ENCODE results near the gene SERPINH1. TPM values are rescaled to one million over a fixed set of nuclear protein-coding genes. Genes with fewer than 3 reads are reported as not detected.
A peak's percentile ranks its signal among the peaks of the same experiment; 100 is the strongest.

The SERPINH1 gene
- polyA plus RNA-seq, 3 donors, result 1.6 to 4.6 (median 2.1) TPM

DNA sequence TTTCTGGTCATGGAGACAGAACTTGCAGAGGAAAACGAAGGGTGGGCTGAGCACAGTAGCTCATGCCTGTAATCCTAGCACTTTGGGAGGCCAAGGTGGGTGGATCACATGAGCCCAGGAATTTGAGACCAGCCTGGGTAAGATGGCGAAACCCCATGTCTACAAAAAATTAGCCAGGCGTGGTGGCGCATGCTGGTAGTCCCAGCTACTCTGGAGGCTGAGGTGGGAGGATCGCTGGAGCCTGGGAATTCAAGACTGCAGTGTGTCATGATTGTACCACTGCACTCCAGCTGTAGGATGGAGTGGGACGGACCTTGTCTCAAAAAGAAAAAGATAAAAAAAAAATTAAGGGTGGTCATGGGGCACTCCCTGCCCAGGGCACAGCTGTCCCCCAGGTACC, 5.9 kb downstream of the SERPINH1 start:
- H3K36me3 Mint-ChIP-seq, result peaks cover 5% of the 10 kb centered on the region in 2 donors

DNA sequence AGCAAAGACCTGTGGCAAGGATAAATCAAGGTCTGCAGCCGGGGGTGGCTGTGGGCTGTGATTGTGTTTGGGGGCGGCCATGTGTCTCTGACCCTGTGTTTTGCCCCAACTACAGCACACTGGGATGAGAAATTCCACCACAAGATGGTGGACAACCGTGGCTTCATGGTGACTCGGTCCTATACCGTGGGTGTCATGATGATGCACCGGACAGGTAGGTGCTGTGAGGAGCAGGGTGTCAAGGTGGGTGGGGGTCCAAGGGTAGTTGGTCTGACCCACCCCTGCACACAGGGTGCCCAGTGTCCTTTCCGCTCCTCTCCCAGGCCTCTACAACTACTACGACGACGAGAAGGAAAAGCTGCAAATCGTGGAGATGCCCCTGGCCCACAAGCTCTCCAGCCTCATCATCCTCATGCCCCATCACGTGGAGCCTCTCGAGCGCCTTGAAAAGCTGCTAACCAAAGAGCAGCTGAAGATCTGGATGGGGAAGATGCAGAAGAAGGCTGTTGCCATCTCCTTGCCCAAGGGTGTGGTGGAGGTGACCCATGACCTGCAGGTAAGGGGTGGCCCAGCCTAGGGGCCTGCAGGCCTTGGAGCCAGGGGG, 6.7 kb downstream of the SERPINH1 start:
- no peak overlapping the region for H3K4me3 Mint-ChIP-seq
- H3K79me2 ChIP-seq (ENCODE audit: insufficient read depth, low read length), result no peaks in the 10 kb centered on the region
- H2AFZ ChIP-seq (ENCODE audit: insufficient read depth, low read depth, low read length, poor library complexity, severe bottlenecking), result no peak overlapping the region
- no peaks in the 10 kb centered on the region for H4K20me1 ChIP-seq (ENCODE audit: insufficient read depth, low read length)
- H3K4me1 ChIP-seq (ENCODE audit: control insufficient read depth in 1 of 2, insufficient read depth in 2 of 2, low read length in 2 of 2), result no peaks in the 10 kb centered on the region
- no peak overlapping the region for H3K27ac ChIP-seq (ENCODE audit: low read depth in 1 of 2, low read length in 2 of 2)
- H3K9ac ChIP-seq (ENCODE audit: insufficient read depth, low read length, poor library complexity, severe bottlenecking), result no peak overlapping the region
- H3K36me3 Mint-ChIP-seq, result peaks cover 5% of the 10 kb centered on the region in 2 donors
- TF ChIP-seq, protein P1, sequence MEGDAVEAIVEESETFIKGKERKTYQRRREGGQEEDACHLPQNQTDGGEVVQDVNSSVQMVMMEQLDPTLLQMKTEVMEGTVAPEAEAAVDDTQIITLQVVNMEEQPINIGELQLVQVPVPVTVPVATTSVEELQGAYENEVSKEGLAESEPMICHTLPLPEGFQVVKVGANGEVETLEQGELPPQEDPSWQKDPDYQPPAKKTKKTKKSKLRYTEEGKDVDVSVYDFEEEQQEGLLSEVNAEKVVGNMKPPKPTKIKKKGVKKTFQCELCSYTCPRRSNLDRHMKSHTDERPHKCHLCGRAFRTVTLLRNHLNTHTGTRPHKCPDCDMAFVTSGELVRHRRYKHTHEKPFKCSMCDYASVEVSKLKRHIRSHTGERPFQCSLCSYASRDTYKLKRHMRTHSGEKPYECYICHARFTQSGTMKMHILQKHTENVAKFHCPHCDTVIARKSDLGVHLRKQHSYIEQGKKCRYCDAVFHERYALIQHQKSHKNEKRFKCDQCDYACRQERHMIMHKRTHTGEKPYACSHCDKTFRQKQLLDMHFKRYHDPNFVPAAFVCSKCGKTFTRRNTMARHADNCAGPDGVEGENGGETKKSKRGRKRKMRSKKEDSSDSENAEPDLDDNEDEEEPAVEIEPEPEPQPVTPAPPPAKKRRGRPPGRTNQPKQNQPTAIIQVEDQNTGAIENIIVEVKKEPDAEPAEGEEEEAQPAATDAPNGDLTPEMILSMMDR (IDR thresholded peaks at IDR 0.05), result no peak
- peaks cover 0 to 3% (median 2%) of the 10 kb centered on the region in 3 donors for H3K27me3 Mint-ChIP-seq (ENCODE audit: low read depth in 3 of 3)
- peaks cover under 1% of the 10 kb centered on the region for H3K4me1 Mint-ChIP-seq
- H3K4me2 ChIP-seq (replicated peaks; ENCODE audit: extremely low read depth, low read length, poor library complexity, severe bottlenecking), result no peak overlapping the region
- H3K27me3 ChIP-seq (ENCODE audit: control insufficient read depth in 2 of 2, insufficient read depth in 2 of 2, low read length in 2 of 2), result no peaks in the 10 kb centered on the region
- WGBS (ENCODE audit: insufficient coverage), result 100% methylated on average over 1 of the region's 14 CpGs
- peaks cover 5 to 7% of the 10 kb centered on the region in 2 donors for H3K36me3 ChIP-seq (replicated peaks in 1 of 2; ENCODE audit: control insufficient read depth in 1 of 2, insufficient read depth in 2 of 2, low read length in 2 of 2)
- H3K4me3 ChIP-seq (replicated peaks in 1 of 3; ENCODE audit: low read depth in 2 of 3, low read length in 3 of 3), result no peak overlapping the region
- H3K9me3 ChIP-seq (replicated peaks in 1 of 2; ENCODE audit: control insufficient read depth in 1 of 2, insufficient read depth in 1 of 2, low read length in 2 of 2), result no peaks in the 10 kb centered on the region
- DNase-seq, result no peak
- intact Hi-C loops (cut with micrococcal nuclease), result no loop called here
- no peaks in the 10 kb centered on the region for H3K9me3 Mint-ChIP-seq
- H3K27ac Mint-ChIP-seq, result peak overlapping the region in 2 of 7 donors; percentile 42 to 57

More for the DNA sequence above, 5.9 kb downstream of the SERPINH1 start:
- Histone ChIP-seq H2AFZ (ENCODE audit: insufficient read depth, low read depth, low read length, poor library complexity, severe bottlenecking) (no peak overlapping the region), H3K27ac (ENCODE audit: low read depth in 1 of 2, low read length in 2 of 2) (no peak overlapping the region), H3K36me3 (replicated peaks in 1 of 2; ENCODE audit: control insufficient read depth in 1 of 2, insufficient read depth in 2 of 2, low read length in 2 of 2) (peaks cover 5 to 7% of the 10 kb centered on the region in 2 donors), H3K9me3 (replicated peaks in 1 of 2; ENCODE audit: control insufficient read depth in 1 of 2, insufficient read depth in 1 of 2, low read length in 2 of 2) (no peaks in the 10 kb centered on the region), H3K9ac (ENCODE audit: insufficient read depth, low read length, poor library complexity, severe bottlenecking) (no peak overlapping the region), H3K27me3 (ENCODE audit: control insufficient read depth in 2 of 2, insufficient read depth in 2 of 2, low read length in 2 of 2) (no peaks in the 10 kb centered on the region), H3K79me2 (ENCODE audit: insufficient read depth, low read length) (no peaks in the 10 kb centered on the region), H3K4me3 (replicated peaks in 1 of 3; ENCODE audit: low read depth in 2 of 3, low read length in 3 of 3) (no peak overlapping the region), H4K20me1 (ENCODE audit: insufficient read depth, low read length) (no peaks in the 10 kb centered on the region), H3K4me2 (replicated peaks; ENCODE audit: extremely low read depth, low read length, poor library complexity, severe bottlenecking) (no peak overlapping the region), H3K4me1 (ENCODE audit: control insufficient read depth in 1 of 2, insufficient read depth in 2 of 2, low read length in 2 of 2) (peaks cover 4 to 5% of the 10 kb centered on the region in 2 donors)
- peaks cover 0 to 3% (median 2%) of the 10 kb centered on the region in 3 donors for H3K27me3 Mint-ChIP-seq (ENCODE audit: low read depth in 3 of 3)
- no peaks in the 10 kb centered on the region for H3K9me3 Mint-ChIP-seq
- no peak overlapping the region for H3K4me3 Mint-ChIP-seq
- TF ChIP-seq, protein P1 (IDR thresholded peaks at IDR 0.05), result no peak
- intact Hi-C loops (cut with micrococcal nuclease), result no loop called here
- H3K4me1 Mint-ChIP-seq, result peaks cover 8% of the 10 kb centered on the region
- H3K27ac Mint-ChIP-seq, result no peak overlapping the region
- 98% methylated on average over 5 of the region's 6 CpGs for WGBS (ENCODE audit: insufficient coverage)
- DNase-seq, result no peak
